A549 treated with AZD9567 at 1 μM for 4 hours (cell line): ENCODE results near the gene PTPN7. TPM values are rescaled to one million over a fixed set of nuclear protein-coding genes. Genes with fewer than 3 reads are reported as not detected.

Experiments used
- total RNA-seq: library from RNA; stranded (reverse); fragments of 200-300 nt; extraction: Qiagen RNA extraction; gene quantifications from 5 replicates; pipeline ENCODE4 v1.2.3, GENCODE V29; 2022; ENCODE audit not compliant: insufficient read depth

Gene PTPN7
- total RNA-seq, result not detected in 5 replicates

GRCh38 chr1:202160377-202160940, at the start of gene PTPN7:
PTPN7 (minus strand) TSS chr1:202160602; CDS start chr1:202159402, 1,200 bp downstream.

DNA sequence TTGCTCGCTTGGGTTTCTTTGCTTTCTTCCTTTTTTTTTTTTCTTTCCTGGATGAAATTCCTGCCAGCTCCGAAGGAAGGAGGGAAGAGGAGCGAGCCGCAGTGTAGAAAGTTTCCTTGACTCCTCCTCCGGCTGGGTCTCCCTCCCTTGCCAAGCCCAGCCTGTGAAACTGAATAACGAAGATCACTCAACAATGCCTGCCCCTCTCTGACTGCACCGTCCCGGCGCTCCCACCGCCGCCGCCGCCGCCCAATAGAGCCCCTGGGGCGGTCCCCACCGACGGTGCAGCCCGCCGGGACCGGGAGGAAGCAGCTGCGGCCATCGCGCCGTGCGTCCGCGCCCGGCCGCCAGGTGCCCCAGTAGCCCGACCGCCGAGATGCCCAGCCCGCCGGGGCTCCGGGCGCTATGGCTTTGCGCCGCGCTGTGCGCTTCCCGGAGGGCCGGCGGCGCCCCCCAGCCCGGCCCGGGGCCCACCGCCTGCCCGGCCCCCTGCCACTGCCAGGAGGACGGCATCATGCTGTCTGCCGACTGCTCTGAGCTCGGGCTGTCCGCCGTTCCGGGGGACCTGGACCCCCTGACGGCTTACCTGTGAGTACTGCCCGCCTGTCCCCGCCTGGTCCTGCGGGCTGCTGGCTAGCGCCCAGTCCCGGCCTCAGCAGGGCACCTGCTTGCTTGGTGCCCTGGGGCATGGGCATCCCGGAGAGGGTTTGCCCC, 33.4 kb upstream of the PTPN7 start, which contains the start of gene LGR6:
LGR6 (plus strand) TSS at position 186 of the 714 bp plus-strand sequence; CDS start at position 377, 191 bp downstream.

DNA sequence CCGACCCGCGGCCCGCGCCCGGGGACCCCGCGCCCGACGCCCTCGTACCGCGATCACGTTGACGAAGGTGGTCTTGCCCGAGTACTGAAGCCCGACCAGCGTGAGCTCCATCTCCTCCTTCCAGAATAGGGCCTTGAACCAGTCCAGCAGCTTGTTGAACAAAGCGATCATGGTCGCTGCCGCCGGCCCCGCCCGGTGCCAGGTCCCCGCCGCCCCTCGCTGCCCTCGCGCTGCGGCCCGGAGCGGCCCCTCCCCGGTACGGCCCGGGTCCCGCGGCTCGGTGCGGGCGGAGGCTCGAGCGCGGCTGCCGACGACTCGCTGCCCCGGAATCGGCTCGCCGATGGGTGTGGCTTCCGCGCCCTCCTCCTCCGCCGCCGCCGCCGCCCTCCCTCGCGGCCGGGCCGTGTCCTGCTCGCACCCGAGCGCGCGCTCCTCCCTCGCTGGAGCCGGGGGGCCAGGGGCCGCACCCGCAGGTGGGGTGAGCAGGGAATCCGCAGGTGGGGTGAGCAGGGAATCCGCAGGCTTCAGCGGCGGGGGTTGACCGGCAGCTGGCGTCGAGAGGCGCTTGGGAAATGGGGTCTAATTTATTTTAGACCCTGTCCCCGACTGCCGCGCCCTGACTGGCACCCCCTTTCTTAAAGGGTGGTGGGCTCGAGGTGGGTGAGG, 15.9 kb downstream of the PTPN7 start, which contains the start of gene ARL8A:
ARL8A (minus strand) TSS at position 336 of the 666 bp plus-strand sequence; CDS start at position 171, 165 bp downstream.

GRCh38 chr1:202122639-202123335, 37.6 kb downstream of the PTPN7 start, which contains the start of gene GPR37L1:
GPR37L1 (plus strand) TSS chr1:202122917; CDS start chr1:202122964, 47 bp downstream.

Other genes starting within 250 kb of the PTPN7 start
- gene LMOD1, start 214.1 kb downstream of the PTPN7 start, total RNA-seq, result not detected in 5 replicates
- 99.6 to 218 TPM (median 103 TPM) in 5 replicates for gene TIMM17A, start 205.1 kb downstream of the PTPN7 start, total RNA-seq
- gene RNPEP, start 178.0 kb downstream of the PTPN7 start, total RNA-seq, result 73.5 to 91.3 TPM (median 86.3 TPM) in 5 replicates
- gene ELF3, start 150.0 kb downstream of the PTPN7 start, total RNA-seq, result 61.0 to 169 TPM (median 152 TPM) in 5 replicates
- 0.07 to 0.14 TPM (median 0.11 TPM) in 4 of 5 replicates, not detected in the other for gene GPR37L1, start 37.7 kb downstream of the PTPN7 start, total RNA-seq
- 38.7 to 55.3 TPM (median 52.1 TPM) in 5 replicates for gene ARL8A, start 15.9 kb downstream of the PTPN7 start, total RNA-seq
- 0.49 to 0.74 TPM (median 0.64 TPM) in 5 replicates for gene LGR6, start 33.2 kb upstream of the PTPN7 start, total RNA-seq
- gene UBE2T, start 181.3 kb upstream of the PTPN7 start, total RNA-seq, result 63.5 to 77.2 TPM (median 75.0 TPM) in 5 replicates
- 1.5 to 2.8 TPM (median 1.7 TPM) in 5 replicates for gene PPP1R12B, start 188.1 kb upstream of the PTPN7 start, total RNA-seq